HUES48 (cell line): ENCODE results near the gene MT1F.
A peak's percentile ranks its signal among the peaks of the same experiment; 100 is the strongest.

Experiments used
- H3K27ac ChIP-seq: one replicate; pipeline ENCODE4 v1.7.0; 2013; ENCODE audit warnings: low read depth, low read length, inconsistent platforms
- H3K27me3 ChIP-seq: 2 replicates; pipeline ENCODE4 v1.6.1; 2013; ENCODE audit warnings: mild to moderate bottlenecking, low read length; ENCODE audit not compliant: control insufficient read depth, insufficient read depth
- H3K36me3 ChIP-seq: 2 replicates; pipeline ENCODE4 v1.6.1; 2013; ENCODE audit warnings: low read length; ENCODE audit not compliant: control insufficient read depth, insufficient read depth
- H3K4me1 ChIP-seq: 2 replicates; pipeline ENCODE4 v1.6.1; 2013; ENCODE audit warnings: mild to moderate bottlenecking, low read length; ENCODE audit not compliant: control insufficient read depth, insufficient read depth
- H3K4me3 ChIP-seq: 2 replicates; pipeline ENCODE4 v1.5.1; 2013; ENCODE audit warnings: mild to moderate bottlenecking, low read depth, low read length
- H3K9ac ChIP-seq: 2 replicates; pipeline ENCODE4 v1.6.1; 2013; ENCODE audit warnings: mild to moderate bottlenecking, low read depth, low read length, moderate library complexity
- H3K9me3 ChIP-seq: 2 replicates; pipeline ENCODE4 v1.6.1; 2013; ENCODE audit warnings: low read length; ENCODE audit not compliant: control insufficient read depth, insufficient read depth

MT1F gene

DNA sequence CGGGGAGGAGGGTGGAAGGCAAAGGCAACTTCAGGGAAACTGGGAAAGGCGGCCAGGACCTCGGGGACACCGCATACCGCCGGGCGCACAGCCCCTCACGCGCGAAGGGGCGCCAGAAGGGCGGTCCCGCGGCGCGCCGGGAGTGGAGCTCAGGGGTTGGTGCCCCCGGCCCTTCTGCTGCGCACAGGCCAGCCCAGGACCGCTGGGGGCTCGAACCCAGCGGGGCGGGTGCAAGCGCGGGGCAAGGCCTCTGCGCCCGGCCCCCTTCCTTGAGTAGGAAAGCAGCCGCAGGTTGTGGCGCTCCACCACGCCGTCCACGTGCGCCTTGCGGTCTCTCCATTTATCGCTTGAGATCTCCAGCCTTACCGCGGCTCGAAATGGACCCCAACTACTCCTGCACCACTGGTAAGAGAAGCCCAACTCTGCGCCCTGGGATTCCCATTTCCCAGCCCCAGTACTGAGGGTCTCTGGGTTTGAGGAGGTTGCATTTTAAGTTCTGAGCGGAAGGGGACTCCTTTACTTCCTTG, 22.3 kb upstream of the MT1F start:
- Histone ChIP-seq H3K27ac (no peak overlapping the region), H3K9ac (no peak overlapping the region), H3K4me3 (peak overlapping the region; percentile 0; the same call in 1 of the 2 replicates), H3K9me3 (no peaks in the 10 kb centered on the region), H3K36me3 (no peaks in the 10 kb centered on the region), H3K4me1 (0 out of 2 replicates have a peak, but pooled peaks cover 7% of the 10 kb centered on the region), H3K27me3 (peaks cover 100% of the 10 kb centered on the region)

DNA sequence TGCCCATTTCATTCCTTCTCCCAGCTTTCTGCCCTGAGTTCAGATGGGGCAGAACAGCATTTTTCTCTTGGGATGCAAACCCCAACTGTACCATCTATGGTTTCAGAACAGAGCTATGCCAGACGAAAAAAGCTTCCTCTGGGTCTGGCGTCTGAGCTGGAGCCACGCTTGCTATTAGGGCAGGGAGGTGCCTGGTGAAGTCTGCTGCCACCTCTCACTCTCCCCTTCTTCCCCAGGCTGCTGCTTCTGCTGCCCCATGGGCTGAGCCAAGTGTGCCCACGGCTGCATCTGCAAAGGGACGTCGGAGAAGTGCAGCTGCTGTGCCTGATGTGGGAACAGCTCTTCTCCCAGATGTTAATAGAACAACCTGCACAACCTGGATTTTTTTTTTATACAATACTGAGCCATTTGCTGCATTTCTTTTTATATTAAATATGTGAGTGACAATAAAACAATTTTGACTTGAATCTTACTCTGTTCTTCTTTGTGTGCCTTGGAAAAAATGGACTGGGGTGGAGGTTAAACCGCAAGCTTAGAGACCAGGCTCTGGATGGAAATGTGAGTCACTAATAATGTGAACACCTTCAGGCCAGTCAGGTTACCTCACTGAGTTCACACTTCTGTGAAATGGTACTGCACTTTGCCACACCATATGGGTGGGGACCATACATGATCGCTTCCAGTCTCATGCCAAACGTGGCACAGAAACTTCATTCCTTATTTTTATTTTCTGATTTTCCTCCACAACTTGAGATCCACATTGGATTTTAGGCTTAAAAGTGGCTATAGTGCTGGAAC, 20.9 kb upstream of the MT1F start:
- 0 out of 2 replicates have a peak, but pooled peaks cover 7% of the 10 kb centered on the region for H3K4me1 ChIP-seq
- H3K36me3 ChIP-seq: no peaks in the 10 kb centered on the region
- no peak overlapping the region for H3K9ac ChIP-seq
- H3K4me3 ChIP-seq: no peak overlapping the region
- no peaks in the 10 kb centered on the region for H3K9me3 ChIP-seq
- peaks cover 100% of the 10 kb centered on the region for H3K27me3 ChIP-seq
- H3K27ac ChIP-seq: no peak overlapping the region

DNA sequence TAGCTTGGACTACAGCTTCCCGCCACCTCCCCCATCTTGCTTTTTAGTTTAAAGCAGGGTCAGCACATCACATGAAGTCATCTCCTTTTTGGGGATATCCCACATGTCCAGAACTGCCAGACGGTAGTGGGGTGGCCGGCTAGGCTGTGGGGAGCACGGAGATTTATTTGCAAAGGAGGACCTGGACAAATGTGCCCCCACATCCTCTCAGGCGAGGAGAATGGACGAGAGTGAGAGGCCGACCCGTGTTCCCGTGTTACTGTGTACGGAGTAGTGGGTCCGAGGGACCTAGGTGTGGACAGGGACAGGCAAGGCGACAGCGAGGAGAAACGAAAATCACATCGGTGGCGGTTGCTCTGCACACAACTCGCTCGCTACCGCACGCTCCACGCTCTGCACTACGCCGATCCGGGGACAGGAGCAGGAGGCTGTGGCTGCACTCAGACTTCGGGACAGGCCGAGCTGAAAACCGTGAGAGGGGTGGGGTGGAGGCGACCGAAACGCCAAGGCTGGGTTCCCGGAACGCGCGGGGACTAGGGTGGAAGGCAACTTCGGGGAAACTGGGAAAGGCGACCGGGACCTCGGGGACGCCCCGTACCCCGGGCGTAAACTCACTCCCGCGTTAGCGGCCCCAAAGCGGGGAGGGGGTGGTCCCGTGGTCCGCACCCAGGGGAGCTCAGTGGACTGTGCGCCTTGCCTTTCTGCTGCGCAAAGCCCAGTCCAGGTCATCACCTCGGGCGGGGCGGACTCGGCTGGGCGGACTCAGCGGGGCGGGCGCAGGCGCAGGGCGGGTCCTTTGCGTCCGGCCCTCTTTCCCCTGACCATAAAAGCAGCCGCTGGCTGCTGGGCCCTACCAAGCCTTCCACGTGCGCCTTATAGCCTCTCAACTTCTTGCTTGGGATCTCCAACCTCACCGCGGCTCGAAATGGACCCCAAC, 19.7 kb upstream of the MT1F start, which contains the start of gene MT1A:
MT1A (plus strand) TSS at position 853 of the 937 bp plus-strand sequence; CDS start at position 926, 73 bp downstream.
- Histone ChIP-seq H3K4me1 (0 out of 2 replicates have a peak, but pooled peaks cover 10% of the 10 kb centered on the region), H3K27me3 (peaks cover 100% of the 10 kb centered on the region), H3K36me3 (no peaks in the 10 kb centered on the region), H3K9me3 (no peaks in the 10 kb centered on the region), H3K27ac (no peak within 1 kb of the TSS), H3K9ac (no peak within 1 kb of the TSS), H3K4me3 (peak within 1 kb of the TSS; percentile 46)

DNA sequence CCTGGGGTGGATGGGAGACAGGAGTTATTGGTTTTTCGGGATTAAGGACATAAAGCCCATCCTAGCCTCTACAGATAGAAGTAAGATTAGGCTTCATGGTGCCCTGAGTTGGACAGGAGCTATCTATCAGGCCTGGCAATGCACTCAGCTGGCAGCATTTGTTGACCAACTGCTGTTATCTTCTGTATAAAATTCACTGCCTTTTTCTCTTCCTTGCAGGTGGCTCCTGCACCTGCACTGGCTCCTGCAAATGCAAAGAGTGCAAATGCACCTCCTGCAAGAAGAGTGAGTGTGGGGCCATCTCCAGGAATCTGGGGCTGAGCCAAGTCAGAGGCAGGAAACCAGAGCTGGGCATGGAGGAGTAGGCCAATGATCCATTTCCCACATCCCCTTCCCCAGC, 18.7 kb upstream of the MT1F start:
- H3K27me3 ChIP-seq: peaks cover 100% of the 10 kb centered on the region
- peaks cover 16% of the 10 kb centered on the region for H3K4me1 ChIP-seq
- no peak overlapping the region for H3K4me3 ChIP-seq
- H3K9me3 ChIP-seq: no peaks in the 10 kb centered on the region
- H3K9ac ChIP-seq: no peak overlapping the region
- no peak overlapping the region for H3K27ac ChIP-seq
- H3K36me3 ChIP-seq: no peaks in the 10 kb centered on the region

DNA sequence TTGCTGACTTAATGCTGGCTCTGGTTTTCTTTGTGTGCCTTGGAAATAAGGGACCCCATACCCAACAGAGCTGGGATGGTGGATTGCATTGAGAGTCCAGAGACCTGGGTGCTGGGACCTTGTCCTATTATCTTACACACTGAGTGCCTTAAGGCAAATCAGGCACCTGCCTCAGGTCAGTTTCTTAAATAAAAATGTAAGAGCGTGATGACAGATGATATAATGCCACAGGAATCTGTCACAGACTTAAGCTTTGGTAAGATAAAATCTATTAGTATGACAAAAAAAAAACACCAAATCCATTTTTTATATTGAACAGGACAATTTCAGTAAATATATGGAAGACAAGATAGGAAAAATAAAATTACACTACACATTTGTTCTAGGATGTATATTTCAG, 17.7 kb upstream of the MT1F start:
- H3K36me3 ChIP-seq: no peaks in the 10 kb centered on the region
- H3K9me3 ChIP-seq: no peaks in the 10 kb centered on the region
- H3K9ac ChIP-seq: no peak overlapping the region
- H3K4me3 ChIP-seq: no peak overlapping the region
- peaks cover 14% of the 10 kb centered on the region for H3K4me1 ChIP-seq
- peaks cover 100% of the 10 kb centered on the region for H3K27me3 ChIP-seq
- H3K27ac ChIP-seq: no peak overlapping the region

DNA sequence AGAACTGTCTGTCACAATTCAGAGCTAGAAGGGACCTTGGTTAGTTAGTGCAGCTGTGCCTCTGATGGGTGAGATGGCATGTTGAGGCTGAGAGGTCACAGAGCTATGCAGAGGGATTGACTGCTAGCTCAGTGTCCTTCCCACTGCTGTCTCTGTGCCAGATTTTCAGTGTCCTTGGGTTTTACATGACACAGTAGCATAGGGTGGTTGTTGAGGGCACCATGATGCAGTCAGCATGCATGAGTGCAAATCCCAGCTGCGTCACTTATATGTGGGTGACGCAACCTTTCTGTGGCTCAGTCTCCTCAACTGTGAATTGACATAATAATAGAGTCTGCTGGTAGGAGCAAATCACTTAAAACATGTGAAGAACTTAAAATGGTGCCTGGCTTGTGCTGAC, 16.6 kb upstream of the MT1F start:
- H3K27me3 ChIP-seq: peaks cover 100% of the 10 kb centered on the region
- no peak overlapping the region for H3K27ac ChIP-seq
- no peak overlapping the region for H3K9ac ChIP-seq

DNA sequence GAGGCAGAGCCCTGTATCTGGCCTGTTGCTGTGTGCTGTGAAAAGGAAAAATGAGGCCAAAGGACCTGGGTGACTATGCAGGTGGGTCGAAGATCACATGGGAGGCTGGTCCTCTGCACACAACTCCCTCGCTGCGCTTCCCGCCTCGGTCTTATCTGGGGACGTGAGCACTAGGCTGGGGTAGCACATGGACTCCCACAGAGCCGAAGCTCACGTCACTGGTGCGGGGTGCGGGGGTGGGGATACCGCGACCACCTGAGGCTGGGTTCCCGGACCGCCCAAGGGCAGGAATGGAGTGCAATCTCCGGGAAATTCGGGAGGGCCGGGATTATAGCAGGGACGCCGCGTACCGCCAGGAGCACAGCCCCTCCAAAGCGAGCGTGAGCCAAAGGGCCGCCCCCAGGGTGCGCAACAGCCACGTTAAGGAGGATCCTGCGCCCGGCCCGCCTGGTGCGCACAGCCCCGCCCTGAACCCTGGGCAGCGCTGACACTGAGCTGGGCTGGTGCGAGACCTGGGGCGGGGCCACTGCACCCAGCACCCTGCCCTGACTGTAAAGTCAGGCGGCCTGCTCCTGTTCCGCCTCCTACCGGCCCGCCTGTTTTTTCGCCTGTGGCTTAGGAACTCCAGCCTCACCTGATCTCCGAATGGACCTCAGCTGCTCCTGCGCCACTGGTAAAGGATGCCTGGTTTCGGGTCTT, 14.5 kb upstream of the MT1F start:
- H3K27ac ChIP-seq: no peak overlapping the region
- peak overlapping the region; percentile 54 for H3K4me3 ChIP-seq
- no peaks in the 10 kb centered on the region for H3K36me3 ChIP-seq
- no peaks in the 10 kb centered on the region for H3K9me3 ChIP-seq
- peaks cover 100% of the 10 kb centered on the region for H3K27me3 ChIP-seq
- peaks cover 10% of the 10 kb centered on the region for H3K4me1 ChIP-seq
- no peak overlapping the region for H3K9ac ChIP-seq

More for the DNA sequence above, 16.6 kb upstream of the MT1F start:
- Histone ChIP-seq H3K4me3 (no peak overlapping the region), H3K9me3 (no peaks in the 10 kb centered on the region), H3K4me1 (peaks cover 14% of the 10 kb centered on the region), H3K36me3 (no peaks in the 10 kb centered on the region)

DNA sequence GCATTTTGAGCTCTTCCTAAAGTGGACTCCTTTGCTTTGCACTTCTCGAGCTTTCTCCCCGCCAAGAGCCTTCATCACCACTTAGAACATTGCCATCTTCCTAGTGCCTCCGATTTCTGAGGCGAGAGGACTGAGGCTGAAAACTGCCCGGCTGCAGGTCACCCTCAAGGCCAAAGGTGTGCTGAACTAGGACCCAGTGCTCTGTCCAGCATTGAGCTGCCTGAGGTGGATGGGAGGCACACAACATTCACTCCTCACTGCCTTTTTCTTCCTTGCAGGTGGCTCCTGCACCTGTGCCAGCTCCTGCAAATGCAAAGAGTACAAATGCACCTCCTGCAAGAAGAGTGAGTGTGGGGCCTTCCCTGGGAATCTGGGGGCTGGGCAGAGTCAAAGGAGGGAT, 13.9 kb upstream of the MT1F start:
- peak overlapping the region; percentile 54 for H3K4me3 ChIP-seq
- no peak overlapping the region for H3K9ac ChIP-seq

DNA sequence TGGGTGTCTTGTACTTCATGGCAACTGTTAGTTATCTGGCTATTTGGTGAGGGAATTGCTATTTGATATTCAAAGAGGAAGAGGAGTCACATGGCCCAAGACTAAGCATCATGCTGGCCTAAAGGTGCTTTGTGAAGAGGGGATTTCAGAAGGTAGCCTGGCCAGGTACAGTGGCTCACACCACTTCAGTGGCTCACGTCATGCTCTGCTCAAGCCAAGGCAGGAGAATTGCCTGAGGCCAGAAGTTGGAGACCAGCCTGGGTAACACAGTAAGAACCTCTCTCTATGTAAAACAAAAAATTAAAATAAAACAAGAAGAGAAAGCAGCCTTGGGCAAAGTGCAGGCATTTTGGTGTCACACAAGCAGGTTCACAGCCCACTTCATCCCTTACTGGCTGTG, 12.4 kb upstream of the MT1F start:
- Histone ChIP-seq H3K27me3 (peaks cover 100% of the 10 kb centered on the region), H3K36me3 (no peaks in the 10 kb centered on the region), H3K9me3 (no peaks in the 10 kb centered on the region), H3K4me1 (peaks cover 10% of the 10 kb centered on the region), H3K4me3 (no peak overlapping the region), H3K27ac (no peak overlapping the region), H3K9ac (no peak overlapping the region)

More for the DNA sequence above, 13.9 kb upstream of the MT1F start:
- Histone ChIP-seq H3K27me3 (peaks cover 100% of the 10 kb centered on the region), H3K36me3 (no peaks in the 10 kb centered on the region), H3K9me3 (no peaks in the 10 kb centered on the region), H3K27ac (no peak overlapping the region), H3K4me1 (peaks cover 10% of the 10 kb centered on the region)

DNA sequence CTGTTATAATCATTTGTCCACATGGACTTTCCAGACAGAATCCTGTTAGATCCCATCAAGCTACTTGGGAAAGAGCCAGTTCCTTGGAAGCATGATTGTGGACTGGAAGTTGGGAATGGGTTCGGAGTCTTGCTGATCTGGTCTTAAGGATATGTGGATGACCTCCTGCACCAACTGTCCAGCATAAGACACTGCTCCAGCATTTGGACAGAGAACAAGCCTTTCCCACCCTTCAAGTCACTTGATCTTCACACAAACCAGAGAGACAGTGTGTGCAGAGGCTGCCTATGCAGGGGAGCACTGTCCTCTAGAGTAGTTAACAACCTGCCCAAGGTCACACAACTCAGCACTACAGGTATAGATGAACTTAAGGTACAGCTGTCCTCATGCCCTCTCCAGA, 11.9 kb upstream of the MT1F start:
- H3K27ac ChIP-seq: no peak overlapping the region
- H3K27me3 ChIP-seq: peaks cover 99% of the 10 kb centered on the region
- no peaks in the 10 kb centered on the region for H3K36me3 ChIP-seq
- no peaks in the 10 kb centered on the region for H3K9me3 ChIP-seq
- H3K9ac ChIP-seq: no peak overlapping the region
- peaks cover 10% of the 10 kb centered on the region for H3K4me1 ChIP-seq
- no peak overlapping the region for H3K4me3 ChIP-seq
